Measurements from ENCODE around the gene FBXO36.
"Not testable (repeated sequence)": the region's sequence is repeated elsewhere in the genome, so short reads cannot be mapped to it uniquely, and the experiment has no call there.

FBXO36 gene

DNA sequence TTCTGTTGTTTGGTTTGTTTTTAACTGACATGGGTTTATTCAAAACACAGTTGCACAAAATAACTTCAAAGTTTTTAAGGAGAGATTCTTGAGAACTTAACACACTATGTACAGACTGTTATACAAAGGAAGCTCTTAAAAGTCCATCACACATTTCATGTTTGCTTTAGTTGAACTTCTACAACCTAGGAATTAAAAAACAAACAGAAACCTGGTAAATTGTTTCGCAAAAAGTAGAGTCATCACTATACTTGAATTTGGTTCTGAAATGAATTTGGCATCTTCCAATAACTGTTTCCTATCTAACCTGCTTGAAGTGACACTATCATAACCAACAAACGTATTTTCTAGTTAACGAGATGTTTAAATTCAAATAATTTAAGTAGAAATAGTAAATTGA is 22.3 kb upstream of the FBXO36 start:
- TF ChIP-seq, protein P1, sequence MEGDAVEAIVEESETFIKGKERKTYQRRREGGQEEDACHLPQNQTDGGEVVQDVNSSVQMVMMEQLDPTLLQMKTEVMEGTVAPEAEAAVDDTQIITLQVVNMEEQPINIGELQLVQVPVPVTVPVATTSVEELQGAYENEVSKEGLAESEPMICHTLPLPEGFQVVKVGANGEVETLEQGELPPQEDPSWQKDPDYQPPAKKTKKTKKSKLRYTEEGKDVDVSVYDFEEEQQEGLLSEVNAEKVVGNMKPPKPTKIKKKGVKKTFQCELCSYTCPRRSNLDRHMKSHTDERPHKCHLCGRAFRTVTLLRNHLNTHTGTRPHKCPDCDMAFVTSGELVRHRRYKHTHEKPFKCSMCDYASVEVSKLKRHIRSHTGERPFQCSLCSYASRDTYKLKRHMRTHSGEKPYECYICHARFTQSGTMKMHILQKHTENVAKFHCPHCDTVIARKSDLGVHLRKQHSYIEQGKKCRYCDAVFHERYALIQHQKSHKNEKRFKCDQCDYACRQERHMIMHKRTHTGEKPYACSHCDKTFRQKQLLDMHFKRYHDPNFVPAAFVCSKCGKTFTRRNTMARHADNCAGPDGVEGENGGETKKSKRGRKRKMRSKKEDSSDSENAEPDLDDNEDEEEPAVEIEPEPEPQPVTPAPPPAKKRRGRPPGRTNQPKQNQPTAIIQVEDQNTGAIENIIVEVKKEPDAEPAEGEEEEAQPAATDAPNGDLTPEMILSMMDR (conservative IDR thresholded peaks at IDR 0.05; ENCODE audit: low read depth, low read length) = no peak
- no peak for DNase-seq (ENCODE audit: low read depth)
- no peak overlapping the region for H3K4me3 ChIP-seq (ENCODE audit: low read length)

DNA sequence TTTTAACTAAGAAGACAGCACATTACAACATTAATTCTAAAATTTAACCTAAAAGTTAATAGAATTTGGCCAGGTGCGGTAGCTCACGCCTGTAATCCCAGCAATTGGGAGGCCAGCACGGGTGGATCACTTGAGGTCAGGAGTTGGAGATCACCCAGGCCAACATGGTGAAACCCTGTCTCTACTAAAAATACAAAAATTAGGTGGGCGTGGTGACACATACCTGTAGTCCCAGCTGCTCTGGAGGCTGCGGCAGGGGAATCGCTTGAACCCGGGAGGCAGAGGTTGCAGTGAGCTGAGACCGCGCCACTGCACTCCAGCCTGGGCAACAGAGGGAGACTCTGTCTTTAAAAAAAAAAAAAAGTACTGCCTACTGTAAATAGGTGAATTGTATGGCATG is 21.8 kb upstream of the FBXO36 start:
- not testable (repeated sequence) for DNase-seq (ENCODE audit: low read depth); H3K4me3 ChIP-seq (ENCODE audit: low read length)

DNA sequence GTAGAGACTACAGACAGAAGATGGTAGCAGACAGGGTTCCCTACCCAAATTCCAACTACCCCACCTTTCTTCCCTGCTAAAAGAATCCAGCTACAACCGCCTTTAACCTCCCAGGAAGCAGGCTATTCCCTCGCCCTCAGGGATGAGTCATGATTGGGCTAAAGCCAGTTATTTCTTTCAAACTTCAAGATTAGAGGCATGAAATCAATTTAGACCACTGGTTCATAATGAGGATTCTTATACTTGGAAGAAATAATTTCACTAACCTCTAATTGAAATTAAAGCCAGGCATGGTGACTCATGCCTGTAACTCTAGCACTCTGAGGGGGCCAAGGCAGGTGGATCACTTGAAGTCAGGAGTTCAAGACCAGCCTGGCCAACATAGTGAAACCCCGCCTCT is 20.5 kb upstream of the FBXO36 start:
- TF ChIP-seq, protein P1 (conservative IDR thresholded peaks at IDR 0.05; ENCODE audit: low read depth, low read length) = no peak
- H3K4me3 ChIP-seq (ENCODE audit: low read length) = no peak overlapping the region
- peak; percentile 67 for DNase-seq (ENCODE audit: low read depth)

DNA sequence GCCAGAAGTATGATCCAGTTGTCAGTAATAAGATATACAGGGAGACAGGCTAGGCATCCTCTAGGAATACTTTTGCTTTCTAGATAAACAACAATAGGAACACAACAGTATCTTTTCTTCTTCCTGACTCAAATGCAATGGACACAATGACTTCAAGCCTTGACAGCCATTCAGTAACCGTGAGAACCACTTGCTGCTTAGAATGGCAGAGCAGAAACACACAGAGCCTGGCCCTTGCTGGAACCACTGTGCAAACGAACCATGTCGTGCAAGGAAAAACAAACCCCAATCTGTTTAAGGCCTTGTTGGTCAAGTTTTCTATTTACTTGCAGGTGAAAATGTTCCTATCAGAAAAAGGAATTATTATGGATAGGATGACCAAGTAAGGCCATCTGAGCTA is 19.3 kb upstream of the FBXO36 start:
- H3K4me3 ChIP-seq (ENCODE audit: low read length) = no peak overlapping the region
- DNase-seq (ENCODE audit: low read depth) = no peak
- TF ChIP-seq, protein P1 (conservative IDR thresholded peaks at IDR 0.05; ENCODE audit: low read depth, low read length) = no peak

DNA sequence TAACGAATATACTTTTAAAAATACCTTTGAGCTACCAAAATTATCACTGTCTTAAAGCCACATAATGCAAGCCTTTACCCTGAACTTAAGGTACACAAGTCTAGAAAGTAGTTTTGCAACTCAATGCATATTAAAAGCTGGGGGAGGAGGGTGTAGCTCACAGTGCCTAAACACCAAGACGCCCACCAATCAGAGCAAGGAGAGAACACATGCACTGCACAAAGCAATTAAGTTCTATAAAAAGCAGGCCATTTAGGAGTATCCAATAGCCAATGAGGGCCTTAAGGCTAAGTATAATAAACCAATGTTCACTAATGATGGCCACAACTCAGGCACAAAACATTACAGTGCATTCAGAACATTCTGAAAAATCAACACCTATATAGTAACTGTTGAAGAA is 16.7 kb upstream of the FBXO36 start:
- DNase-seq (ENCODE audit: low read depth) = no peak
- TF ChIP-seq, protein P1 (conservative IDR thresholded peaks at IDR 0.05; ENCODE audit: low read depth, low read length) = no peak
- no peak overlapping the region for H3K4me3 ChIP-seq (ENCODE audit: low read length)

DNA sequence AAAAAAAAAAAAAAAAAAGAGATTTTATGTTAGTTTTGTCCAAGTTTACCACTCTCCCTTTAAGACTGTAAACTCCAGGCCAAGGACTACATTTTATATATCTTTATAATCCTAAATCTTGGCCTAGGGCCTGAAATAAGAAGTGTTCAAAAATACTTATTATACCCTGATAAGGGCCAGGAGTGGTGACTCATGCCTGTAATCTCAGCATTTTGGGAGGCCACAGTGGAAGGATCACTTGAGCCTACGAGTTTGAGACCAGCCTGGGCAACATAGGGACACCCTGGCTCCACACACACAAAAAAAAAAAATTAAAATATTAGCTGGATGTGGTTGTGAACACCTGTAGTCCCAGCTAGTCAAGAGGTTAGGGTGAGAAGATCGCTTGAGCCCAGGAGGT is 13.2 kb upstream of the FBXO36 start:
- H3K4me3 ChIP-seq (ENCODE audit: low read length) = no peak overlapping the region
- DNase-seq (ENCODE audit: low read depth) = peak; percentile 51
- TF ChIP-seq, protein P1 (conservative IDR thresholded peaks at IDR 0.05; ENCODE audit: low read depth, low read length) = no peak

DNA sequence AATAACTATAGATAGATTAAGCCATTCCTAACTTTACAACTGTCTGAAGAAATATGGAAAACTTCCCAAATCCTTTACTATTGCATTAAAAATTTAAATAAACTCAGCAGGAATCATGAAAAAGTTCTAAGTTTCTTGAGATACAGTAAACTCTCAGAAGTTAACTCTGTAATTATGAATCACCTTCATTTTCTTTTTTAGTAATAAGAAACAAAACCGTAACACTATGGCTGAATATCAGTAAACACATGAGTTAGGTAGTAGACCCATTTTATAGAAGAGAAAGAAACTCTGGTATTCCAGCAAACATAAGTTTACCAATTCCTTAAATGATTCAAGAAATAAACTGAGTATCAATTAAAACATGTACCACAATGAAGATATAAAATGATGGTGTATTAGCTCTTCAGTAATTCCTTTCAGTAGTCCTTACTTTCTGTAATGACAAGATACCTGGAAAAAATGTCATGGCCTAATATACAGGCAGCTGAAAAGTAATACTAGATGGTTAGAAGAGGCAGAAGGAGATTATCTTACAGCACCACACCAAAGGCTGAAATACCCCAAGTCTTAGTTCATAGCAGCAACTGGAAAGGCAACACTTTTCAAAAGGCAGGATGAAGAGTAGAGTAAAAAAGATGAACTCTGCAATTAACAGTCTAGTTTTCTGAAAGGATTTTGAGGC is 12.0 kb upstream of the FBXO36 start:
- DNase-seq (ENCODE audit: low read depth) = no peak
- no peak overlapping the region for H3K4me3 ChIP-seq (ENCODE audit: low read length)
- TF ChIP-seq, protein P1 (conservative IDR thresholded peaks at IDR 0.05; ENCODE audit: low read depth, low read length) = no peak

Data from retinal pigment epithelial cell (primary cell).